Measurements from ENCODE around the gene GALNT1. TPM values are rescaled to one million over a fixed set of nuclear protein-coding genes. Genes with fewer than 3 reads are reported as not detected.

The GALNT1 gene
- total RNA-seq, 2 donors from 2014 or later, result 29.6 to 35.2 TPM

GRCh38 chr18:35620765-35621164 lies 39.2 kb downstream of the GALNT1 start:
- no peak overlapping the region for H3K4me3 ChIP-seq
- DNase-seq (ENCODE audit: low spot score), result no peak
- H3K9me3 ChIP-seq, result no peaks in the 10 kb centered on the region
- H3K36me3 ChIP-seq, result no peaks in the 10 kb centered on the region
- no peaks in the 10 kb centered on the region for H3K27me3 ChIP-seq
- no peak for TF ChIP-seq CTCF (IDR thresholded peaks at IDR 0.05)
- H3K4me1 ChIP-seq, result peaks cover 0 to 54% of the 10 kb centered on the region in 2 donors
- no peak overlapping the region for H3K27ac ChIP-seq

GRCh38 chr18:35623255-35623654 lies 41.7 kb downstream of the GALNT1 start:
- Histone ChIP-seq H3K4me1 (peaks cover 0 to 43% of the 10 kb centered on the region in 2 donors), H3K36me3 (peaks cover 4% of the 10 kb centered on the region), H3K9me3 (peaks cover 0 to 6% of the 10 kb centered on the region in 2 donors), H3K27ac (no peak overlapping the region), H3K4me3 (no peak overlapping the region), H3K27me3 (no peaks in the 10 kb centered on the region)
- DNase-seq (ENCODE audit: low spot score), result no peak
- TF ChIP-seq CTCF (IDR thresholded peaks at IDR 0.05), result no peak

GRCh38 chr18:35624146-35624545 lies 42.6 kb downstream of the GALNT1 start:
- Histone ChIP-seq H3K4me1 (peaks cover 0 to 34% of the 10 kb centered on the region in 2 donors), H3K36me3 (peaks cover 4% of the 10 kb centered on the region), H3K4me3 (no peak overlapping the region), H3K27me3 (no peaks in the 10 kb centered on the region), H3K27ac (no peak overlapping the region), H3K9me3 (peaks cover 0 to 6% of the 10 kb centered on the region in 2 donors)
- TF ChIP-seq CTCF (IDR thresholded peaks at IDR 0.05), result no peak
- no peak for DNase-seq (ENCODE audit: low spot score)

- no peak for DNase-seq (ENCODE audit: low spot score)
These were observed 43.7 kb downstream of the GALNT1 start for GRCh38 chr18:35625232-35625631.

GRCh38 chr18:35633761-35634160 lies 52.2 kb downstream of the GALNT1 start:
- Histone ChIP-seq H3K9me3 (no peaks in the 10 kb centered on the region), H3K4me3 (no peak overlapping the region), H3K36me3 (no peaks in the 10 kb centered on the region), H3K4me1 (peaks cover 0 to 6% of the 10 kb centered on the region in 2 donors), H3K27me3 (no peaks in the 10 kb centered on the region), H3K27ac (no peak overlapping the region)
- no peak for TF ChIP-seq CTCF (IDR thresholded peaks at IDR 0.05)
- DNase-seq (ENCODE audit: low spot score), result no peak

More at GRCh38 chr18:35625232-35625631, 43.7 kb downstream of the GALNT1 start:
- no peak overlapping the region for H3K27ac ChIP-seq
- no peaks in the 10 kb centered on the region for H3K27me3 ChIP-seq
- no peak for TF ChIP-seq CTCF (IDR thresholded peaks at IDR 0.05)
- peaks cover 4% of the 10 kb centered on the region for H3K36me3 ChIP-seq
- H3K4me1 ChIP-seq, result peaks cover 0 to 24% of the 10 kb centered on the region in 2 donors
- H3K9me3 ChIP-seq, result peaks cover 0 to 6% of the 10 kb centered on the region in 2 donors
- no peak overlapping the region for H3K4me3 ChIP-seq

- DNase-seq (ENCODE audit: low spot score), result no peak
- H3K4me1 ChIP-seq, result peaks cover 0 to 6% of the 10 kb centered on the region in 2 donors
- H3K36me3 ChIP-seq, result no peaks in the 10 kb centered on the region
- no peak overlapping the region for H3K27ac ChIP-seq
- no peaks in the 10 kb centered on the region for H3K9me3 ChIP-seq
- TF ChIP-seq CTCF (IDR thresholded peaks at IDR 0.05), result no peak
- no peak overlapping the region for H3K4me3 ChIP-seq
- H3K27me3 ChIP-seq, result no peaks in the 10 kb centered on the region
These were observed 52.8 kb downstream of the GALNT1 start for GRCh38 chr18:35634323-35634722.
